HepG2 (cell line): ENCODE results near the gene MAML1. TPM values are rescaled to one million over a fixed set of nuclear protein-coding genes. Genes with fewer than 3 reads are reported as not detected.

Source experiments
- AGO1 ChIP-seq: fragments of 200-400 bp; formaldehyde crosslinking; IDR thresholded peaks from 2 replicates; pipeline ENCODE4 v1.6.1; 2017; ENCODE audit warnings: mild to moderate bottlenecking, low read depth, low read length, moderate library complexity; ENCODE audit not compliant: poor library complexity, severe bottlenecking
- CCAR2 ChIP-seq: fragments of 200-400 bp; formaldehyde crosslinking; optimal IDR thresholded peaks from 2 replicates; pipeline ENCODE3; 2018; ENCODE audit warnings: low read depth, mild to moderate bottlenecking, low read length, moderate library complexity
- CTCF ChIP-seq: sonication (generic); formaldehyde crosslinking; IDR thresholded peaks from 2 replicates; pipeline ENCODE4 v1.5.0; 2020; ENCODE audit warnings: mild to moderate bottlenecking, missing genetic modification reagents, moderate library complexity
- HMGA1 ChIP-seq: sonication (generic); formaldehyde crosslinking; conservative IDR thresholded peaks from 2 replicates; pipeline ENCODE4 v1.4.0; 2020; ENCODE audit warnings: missing genetic modification reagents
- MYC ChIP-seq: sonication (generic); formaldehyde crosslinking; IDR thresholded peaks from 2 replicates; pipeline ENCODE4 v1.9.0; 2021; ENCODE audit warnings: missing genetic modification reagents, borderline replicate concordance
- SALL1 ChIP-seq: sonication (generic); formaldehyde crosslinking; IDR thresholded peaks from 2 replicates; pipeline ENCODE4 v1.8.0; 2022; ENCODE audit warnings: mild to moderate bottlenecking, missing genetic modification reagents
- STAT6 ChIP-seq: sonication (generic); formaldehyde crosslinking; IDR thresholded peaks from 2 replicates; pipeline ENCODE4 v1.4.0; 2020; ENCODE audit warnings: missing genetic modification reagents, mild to moderate bottlenecking, borderline replicate concordance
- TEF ChIP-seq: sonication (generic); formaldehyde crosslinking; IDR thresholded peaks from 2 replicates; pipeline ENCODE4 v1.5.0; 2020; ENCODE audit warnings: missing genetic modification reagents
- THAP9 ChIP-seq: sonication (generic); formaldehyde crosslinking; IDR thresholded peaks from 2 replicates; pipeline ENCODE4; 2020; ENCODE audit warnings: missing genetic modification reagents, mild to moderate bottlenecking, borderline replicate concordance
- XRCC5 ChIP-seq: fragments of 200-400 bp; formaldehyde crosslinking; optimal IDR thresholded peaks from 2 replicates; pipeline ENCODE3; 2017; ENCODE audit warnings: mild to moderate bottlenecking, low read length
- ZNF431 ChIP-seq: sonication (generic); formaldehyde crosslinking; IDR thresholded peaks from 2 replicates; pipeline ENCODE4 v1.9.0; 2022; ENCODE audit warnings: missing genetic modification reagents, low read depth, mild to moderate bottlenecking, borderline replicate concordance
- ZNF503 ChIP-seq: sonication (generic); formaldehyde crosslinking; IDR thresholded peaks from 2 replicates; pipeline ENCODE4 v1.4.0; 2020; ENCODE audit warnings: missing genetic modification reagents
- ZNF563 ChIP-seq: sonication (generic); formaldehyde crosslinking; IDR thresholded peaks from 2 replicates; pipeline ENCODE4 v1.8.0; 2022; ENCODE audit warnings: mild to moderate bottlenecking, moderate library complexity, missing genetic modification reagents
- ZNF569 ChIP-seq: sonication (generic); formaldehyde crosslinking; IDR thresholded peaks from 2 replicates; pipeline ENCODE4 v1.5.0; 2020; ENCODE audit warnings: mild to moderate bottlenecking, missing genetic modification reagents, moderate library complexity, borderline replicate concordance
- ZNF589 ChIP-seq: sonication (generic); formaldehyde crosslinking; conservative IDR thresholded peaks from 2 replicates; pipeline ENCODE4 v1.8.0; 2022; ENCODE audit warnings: mild to moderate bottlenecking, moderate library complexity, missing genetic modification reagents
- ZNF775 ChIP-seq: sonication (generic); formaldehyde crosslinking; IDR thresholded peaks from 2 replicates; pipeline ENCODE4 v1.4.0; 2020; ENCODE audit warnings: missing genetic modification reagents, mild to moderate bottlenecking, moderate library complexity, borderline replicate concordance
- ZNF839 ChIP-seq: sonication (generic); formaldehyde crosslinking; IDR thresholded peaks from 2 replicates; pipeline ENCODE4 v1.4.0; 2020; ENCODE audit warnings: missing genetic modification reagents, mild to moderate bottlenecking, borderline replicate concordance
- ZNF878 ChIP-seq: sonication (generic); formaldehyde crosslinking; IDR thresholded peaks from 2 replicates; pipeline ENCODE4 v1.8.1; 2023; ENCODE audit warnings: mild to moderate bottlenecking, missing genetic modification reagents, moderate library complexity
- polyA plus RNA-seq, 8 experiments: library from polyadenylated mRNA; depleted of rRNA in 3 of 8; stranded (reverse) in 7 of 8; unstranded in 1 of 8; fragments of >200 nt; fragmentation: Illumina TruSeq in 4 of 8; extraction: Trizol in 4 of 8; gene quantifications; 2 replicates each; pipeline versions ENCODE4 v1.2.1 to v1.2.3, GENCODE V29; 2011 to 2016; ENCODE audit warnings: low read depth in 4 of 8, missing spikeins in 1 of 8, mixed read lengths in 1 of 8; ENCODE audit not compliant: insufficient read depth in 1 of 8
- total RNA-seq, 5 experiments: library from RNA; depleted of rRNA; stranded (reverse); fragments of >200 nt; fragmentation: Illumina TruSeq; extraction: Trizol; gene quantifications; 2 replicates each; pipeline ENCODE4 v1.2.3, GENCODE V29; 2016; ENCODE audit warnings: low read depth in 1 of 5

The MAML1 gene
- total and polyA plus RNA-seq, 2 of the 13 experiments (the other 11 are each of a cell fraction or from before 2014, with no cell fraction given): 10.0 to 10.8 TPM

- TF ChIP-seq ZNF569 (CRISPR knock-in tag) (no peak), CTCF (CRISPR knock-in tag) (no peak), ZNF775 (CRISPR knock-in tag) (no peak), THAP9 (CRISPR knock-in tag) (peak; percentile 1; the same call in 1 of the 2 replicates), ZNF589 (CRISPR knock-in tag) (0 out of 2 replicates have a peak, but pooled peaks have one; percentile 78), ZNF563 (CRISPR knock-in tag) (peak; percentile 85), HMGA1 (CRISPR knock-in tag) (no peak), ZNF431 (CRISPR knock-in tag) (no peak), XRCC5 (no peak), ZNF503 (no peak), AGO1 (no peak), TEF (CRISPR knock-in tag) (peak; percentile 57; the same call in 1 of the 2 replicates), CCAR2 (no peak), MYC (CRISPR knock-in tag) (peak; percentile 96), ZNF878 (no peak), STAT6 (CRISPR knock-in tag) (0 out of 2 replicates have a peak, but pooled peaks have one; percentile 7), ZNF839 (no peak), SALL1 (CRISPR knock-in tag) (no peak; the same call in 1 of the 2 replicates)
Observed at GRCh38 chr5:179698935-179699615, 33.5 kb upstream of the MAML1 start, which contains the start of gene CANX (continued).
